Measurements from ENCODE around the gene LSM14B. TPM values are rescaled to one million over a fixed set of nuclear protein-coding genes. Genes with fewer than 3 reads are reported as not detected.
"Not testable (repeated sequence)": the region's sequence is repeated elsewhere in the genome, so short reads cannot be mapped to it uniquely, and the experiment has no call there.

Gene LSM14B
- total RNA-seq, 1 donor from 2014 or later, result 35.1 TPM

DNA sequence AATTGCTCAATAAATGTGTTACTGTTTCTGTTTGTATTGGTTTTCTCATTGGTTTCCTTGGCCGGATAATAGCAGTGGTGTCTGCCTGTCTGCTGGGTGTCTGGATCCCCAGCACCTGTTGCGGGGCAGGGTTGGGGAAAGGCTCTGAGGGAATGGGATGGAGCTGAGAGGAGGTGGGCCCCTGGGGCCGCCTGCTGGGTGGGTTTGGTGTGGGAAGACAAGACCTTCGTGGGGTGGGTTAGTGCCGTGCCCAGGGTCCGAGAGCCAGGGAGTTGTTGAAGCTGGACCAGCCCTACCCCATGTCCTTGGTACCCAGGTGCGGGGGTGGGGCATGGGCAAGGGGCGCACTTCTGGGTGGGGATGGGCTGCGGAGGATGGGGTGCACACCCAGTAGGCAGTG is 25.3 kb downstream of the LSM14B start:
- ATAC-seq, result no peak
- H3K9me3 ChIP-seq, result no peaks in the 10 kb centered on the region
- no peak overlapping the region for H3K27ac ChIP-seq
- TF ChIP-seq, protein P1, sequence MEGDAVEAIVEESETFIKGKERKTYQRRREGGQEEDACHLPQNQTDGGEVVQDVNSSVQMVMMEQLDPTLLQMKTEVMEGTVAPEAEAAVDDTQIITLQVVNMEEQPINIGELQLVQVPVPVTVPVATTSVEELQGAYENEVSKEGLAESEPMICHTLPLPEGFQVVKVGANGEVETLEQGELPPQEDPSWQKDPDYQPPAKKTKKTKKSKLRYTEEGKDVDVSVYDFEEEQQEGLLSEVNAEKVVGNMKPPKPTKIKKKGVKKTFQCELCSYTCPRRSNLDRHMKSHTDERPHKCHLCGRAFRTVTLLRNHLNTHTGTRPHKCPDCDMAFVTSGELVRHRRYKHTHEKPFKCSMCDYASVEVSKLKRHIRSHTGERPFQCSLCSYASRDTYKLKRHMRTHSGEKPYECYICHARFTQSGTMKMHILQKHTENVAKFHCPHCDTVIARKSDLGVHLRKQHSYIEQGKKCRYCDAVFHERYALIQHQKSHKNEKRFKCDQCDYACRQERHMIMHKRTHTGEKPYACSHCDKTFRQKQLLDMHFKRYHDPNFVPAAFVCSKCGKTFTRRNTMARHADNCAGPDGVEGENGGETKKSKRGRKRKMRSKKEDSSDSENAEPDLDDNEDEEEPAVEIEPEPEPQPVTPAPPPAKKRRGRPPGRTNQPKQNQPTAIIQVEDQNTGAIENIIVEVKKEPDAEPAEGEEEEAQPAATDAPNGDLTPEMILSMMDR (IDR thresholded peaks at IDR 0.05), result no peak
- H3K36me3 ChIP-seq, result no peaks in the 10 kb centered on the region
- no peaks in the 10 kb centered on the region for H3K27me3 ChIP-seq
- DNase-seq, result no peak
- intact Hi-C loops (cut with DNase I), result no loop called here
- H3K4me1 ChIP-seq, result peaks cover 28% of the 10 kb centered on the region
- H3K4me3 ChIP-seq, result no peak overlapping the region

DNA sequence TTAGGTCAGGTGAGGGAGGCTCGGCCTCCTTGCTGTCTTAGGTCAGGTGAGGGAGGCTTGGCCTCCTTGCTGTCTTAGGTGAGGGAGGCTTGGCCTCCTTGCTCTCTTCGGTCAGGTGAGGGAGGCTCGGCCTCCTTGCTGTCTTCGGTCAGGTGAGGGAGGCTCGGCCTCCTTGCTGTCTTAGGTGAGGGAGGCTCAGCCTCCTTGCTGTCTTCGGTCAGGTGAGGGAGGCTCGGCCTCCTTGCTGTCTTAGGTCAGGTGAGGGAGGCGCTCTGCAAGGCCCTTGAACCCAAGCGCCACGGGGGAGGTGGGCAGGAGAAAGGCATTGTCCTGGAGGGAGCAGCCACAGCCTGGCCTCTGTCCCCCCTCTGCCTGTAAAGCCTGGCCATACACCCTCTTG is 26.1 kb downstream of the LSM14B start:
- H3K36me3 ChIP-seq; H3K4me3 ChIP-seq; intact Hi-C loops (cut with DNase I); ATAC-seq; H3K27me3 ChIP-seq; DNase-seq; H3K9me3 ChIP-seq: not testable (repeated sequence)
- Histone ChIP-seq H3K4me1 (peaks cover 28% of the 10 kb centered on the region), H3K27ac (peak overlapping the region; percentile 55)

DNA sequence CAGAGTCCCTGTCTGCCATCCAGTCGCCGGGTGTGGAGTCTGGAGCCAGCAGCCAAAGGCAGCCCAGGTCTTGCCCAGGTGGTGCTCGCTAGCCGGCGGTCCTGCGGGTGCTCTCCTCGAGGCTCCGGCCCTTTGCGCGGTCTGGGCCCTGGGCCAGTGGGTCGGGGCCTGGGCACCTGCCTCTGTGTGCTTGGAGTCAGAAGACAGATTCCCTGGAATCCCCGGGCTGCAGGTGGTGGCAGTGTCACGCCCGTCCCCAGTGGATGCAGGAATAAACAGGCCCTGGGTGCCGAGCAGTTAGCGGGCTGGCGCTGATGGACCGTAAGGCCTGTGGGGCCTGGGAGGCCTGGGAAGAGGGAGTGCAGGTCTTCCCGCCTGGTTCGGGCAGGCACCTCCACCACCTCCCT is 26.6 kb downstream of the LSM14B start:
- Histone ChIP-seq H3K27ac (peak overlapping the region; percentile 55), H3K27me3 (no peaks in the 10 kb centered on the region), H3K4me1 (peaks cover 28% of the 10 kb centered on the region), H3K4me3 (no peak overlapping the region), H3K36me3 (no peaks in the 10 kb centered on the region), H3K9me3 (no peaks in the 10 kb centered on the region)
- TF ChIP-seq, protein P1 (IDR thresholded peaks at IDR 0.05), result no peak
- ATAC-seq, result no peak
- intact Hi-C loops (cut with DNase I), result no loop called here
- DNase-seq, result no peak

DNA sequence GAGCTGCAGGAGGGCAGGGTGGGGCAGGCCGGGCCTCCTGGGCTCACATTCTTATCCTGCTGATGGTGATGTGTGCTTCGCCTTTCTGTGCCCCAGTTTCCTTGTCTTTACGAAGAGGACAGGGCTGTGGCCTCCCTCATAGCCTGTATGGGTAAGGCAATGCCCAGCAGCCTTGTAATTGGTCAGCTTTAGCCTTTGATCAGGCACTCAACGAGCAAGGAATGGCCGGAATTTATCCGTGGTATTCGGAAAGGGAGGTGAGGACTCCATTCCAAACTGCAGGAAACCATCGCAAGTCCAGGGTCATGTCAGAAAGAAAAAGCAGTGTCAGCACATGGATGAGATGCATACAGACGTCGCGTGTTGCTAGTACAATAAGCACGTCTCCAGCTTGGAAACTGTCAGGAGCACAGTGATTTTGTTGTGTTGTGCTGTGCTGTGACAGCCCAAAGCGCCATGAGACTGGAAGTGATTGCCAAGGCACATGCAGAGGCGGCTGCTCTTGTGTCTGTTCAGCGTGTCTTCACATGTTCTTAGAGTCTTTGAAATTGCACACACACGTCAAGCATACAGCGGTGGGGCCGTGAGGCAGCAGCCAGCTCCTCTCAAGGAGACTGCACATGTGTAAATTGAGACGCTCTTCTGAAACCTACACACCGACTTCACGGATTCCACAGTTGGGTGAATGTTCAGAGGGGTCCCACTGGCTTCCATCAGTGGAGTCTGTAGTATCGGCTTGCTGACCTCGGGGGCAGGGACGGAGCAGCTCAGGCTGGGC is 27.4 kb downstream of the LSM14B start:
- ATAC-seq, result peak; percentile 53
- Histone ChIP-seq H3K27ac (no peak overlapping the region), H3K9me3 (no peaks in the 10 kb centered on the region), H3K36me3 (no peaks in the 10 kb centered on the region), H3K4me1 (peaks cover 25% of the 10 kb centered on the region), H3K27me3 (no peaks in the 10 kb centered on the region), H3K4me3 (no peak overlapping the region)
- TF ChIP-seq, protein P1 (IDR thresholded peaks at IDR 0.05), result no peak
- intact Hi-C loops (cut with DNase I), result no loop called here
- no peak for DNase-seq

DNA sequence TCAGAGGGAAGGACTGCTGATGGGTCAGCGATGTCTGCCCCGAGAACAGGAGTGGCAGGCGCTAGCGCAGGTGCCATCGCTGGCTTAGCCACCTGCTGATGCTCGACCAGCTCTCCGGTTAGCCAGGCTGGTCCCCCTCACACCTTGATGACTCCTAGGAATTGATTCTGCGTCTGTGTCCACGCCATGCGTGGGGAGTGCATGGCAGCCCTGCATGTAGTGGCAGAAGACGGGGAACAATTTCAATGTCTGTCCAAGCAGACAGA is 28.0 kb downstream of the LSM14B start:
- intact Hi-C loops (cut with DNase I), result no loop called here
- H3K4me3 ChIP-seq, result no peak overlapping the region
- H3K27me3 ChIP-seq, result no peaks in the 10 kb centered on the region
- no peak overlapping the region for H3K27ac ChIP-seq
- H3K9me3 ChIP-seq, result no peaks in the 10 kb centered on the region
- H3K4me1 ChIP-seq, result peaks cover 19% of the 10 kb centered on the region
- no peak for DNase-seq
- no peak for ATAC-seq
- H3K36me3 ChIP-seq, result no peaks in the 10 kb centered on the region
- TF ChIP-seq, protein P1 (IDR thresholded peaks at IDR 0.05), result no peak

DNA sequence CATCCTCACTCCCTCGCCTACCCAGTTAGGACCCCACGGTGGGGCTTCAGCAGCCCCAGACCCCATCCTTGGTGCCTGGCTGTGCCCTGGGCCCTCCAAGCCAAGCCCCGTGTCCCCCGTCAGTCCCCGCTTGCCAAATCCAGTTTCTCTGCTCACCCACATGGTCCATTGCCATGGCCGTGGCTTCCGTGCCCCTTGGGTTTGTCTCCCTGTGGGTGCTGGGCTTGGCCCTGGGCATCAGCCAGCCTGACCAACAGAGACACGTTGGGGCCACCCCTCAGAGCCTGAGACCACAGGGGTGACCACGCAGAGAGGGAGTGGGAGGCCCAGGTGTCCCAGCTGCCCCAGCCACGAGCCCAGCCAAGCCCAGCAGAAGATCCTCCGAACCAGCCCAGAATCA is 28.9 kb downstream of the LSM14B start:
- TF ChIP-seq, protein P1 (IDR thresholded peaks at IDR 0.05), result no peak
- H3K4me3 ChIP-seq, result no peak overlapping the region
- H3K4me1 ChIP-seq, result peaks cover 19% of the 10 kb centered on the region
- ATAC-seq (no peak), DNase-seq (no peak)
- no peaks in the 10 kb centered on the region for H3K27me3 ChIP-seq
- H3K9me3 ChIP-seq, result no peaks in the 10 kb centered on the region
- no peaks in the 10 kb centered on the region for H3K36me3 ChIP-seq
- H3K27ac ChIP-seq, result no peak overlapping the region
- intact Hi-C loops (cut with DNase I), result no loop called here
